Measurements from ENCODE around the gene MYOM1. TPM values are rescaled to one million over a fixed set of nuclear protein-coding genes. Genes with fewer than 3 reads are reported as not detected.

Gene MYOM1
- total RNA-seq, 1 experiment from 2014 or later = 0.06 TPM

GRCh38 chr18:3255611-3256165, 35.9 kb upstream of the MYOM1 start:
- peaks cover 42% of the 10 kb centered on the region for H3K4me1 ChIP-seq
- no peak overlapping the region; the same call in 1 of the 2 replicates for H3K27ac ChIP-seq
- no peaks in the 10 kb centered on the region for H3K9me3 ChIP-seq (replicated peaks)
- no peak for DNase-seq
- H3K4me3 ChIP-seq = no peak overlapping the region
- peaks cover 58% of the 10 kb centered on the region for H3K36me3 ChIP-seq
- no peaks in the 10 kb centered on the region for H3K27me3 ChIP-seq

- no peak overlapping the region for H3K27ac ChIP-seq
- H3K36me3 ChIP-seq = peaks cover 66% of the 10 kb centered on the region
- H3K27me3 ChIP-seq = no peaks in the 10 kb centered on the region
- H3K4me1 ChIP-seq = peaks cover 44% of the 10 kb centered on the region
- no peak for DNase-seq
- H3K9me3 ChIP-seq (replicated peaks) = no peaks in the 10 kb centered on the region
- no peak overlapping the region for H3K4me3 ChIP-seq
These were observed 35.0 kb upstream of the MYOM1 start for GRCh38 chr18:3254725-3255124.

- no peak overlapping the region for H3K27ac ChIP-seq
- H3K9me3 ChIP-seq (replicated peaks) = no peaks in the 10 kb centered on the region
- H3K36me3 ChIP-seq = peaks cover 59% of the 10 kb centered on the region
- H3K4me1 ChIP-seq = peaks cover 44% of the 10 kb centered on the region
- no peak overlapping the region for H3K4me3 ChIP-seq
- H3K27me3 ChIP-seq = no peaks in the 10 kb centered on the region
- no peak for DNase-seq
These were observed 33.1 kb upstream of the MYOM1 start for GRCh38 chr18:3252843-3253242.

GRCh38 chr18:3251963-3252277, 32.2 kb upstream of the MYOM1 start:
- peaks cover 50% of the 10 kb centered on the region for H3K36me3 ChIP-seq
- DNase-seq = no peak
- H3K4me3 ChIP-seq = no peak overlapping the region
- H3K27ac ChIP-seq = no peak overlapping the region
- H3K9me3 ChIP-seq (replicated peaks) = no peaks in the 10 kb centered on the region
- no peaks in the 10 kb centered on the region for H3K27me3 ChIP-seq
- peaks cover 35% of the 10 kb centered on the region for H3K4me1 ChIP-seq

- Histone ChIP-seq H3K4me3 (no peak overlapping the region), H3K9me3 (replicated peaks) (no peaks in the 10 kb centered on the region), H3K27me3 (no peaks in the 10 kb centered on the region), H3K27ac (no peak overlapping the region; the same call in 1 of the 2 replicates), H3K36me3 (peaks cover 48% of the 10 kb centered on the region), H3K4me1 (peaks cover 31% of the 10 kb centered on the region)
- no peak for DNase-seq
These were observed 31.6 kb upstream of the MYOM1 start for GRCh38 chr18:3251249-3251962.

- Histone ChIP-seq H3K9me3 (replicated peaks) (no peaks in the 10 kb centered on the region), H3K27me3 (no peaks in the 10 kb centered on the region), H3K4me3 (no peak overlapping the region), H3K27ac (peak overlapping the region; percentile 22; the same call in 1 of the 2 replicates), H3K36me3 (peaks cover 38% of the 10 kb centered on the region), H3K4me1 (peaks cover 22% of the 10 kb centered on the region)
- DNase-seq = no peak
These were observed 30.7 kb upstream of the MYOM1 start for GRCh38 chr18:3250237-3251107.

- peaks cover 23% of the 10 kb centered on the region for H3K36me3 ChIP-seq
- H3K4me1 ChIP-seq = peaks cover 15% of the 10 kb centered on the region
- H3K4me3 ChIP-seq = peak overlapping the region; percentile 93
- peak overlapping the region; percentile 99 for H3K27ac ChIP-seq
- H3K27me3 ChIP-seq = no peaks in the 10 kb centered on the region
- peak; percentile 14 to 37 for DNase-seq
- H3K9me3 ChIP-seq (replicated peaks) = no peaks in the 10 kb centered on the region
These were observed 29.0 kb upstream of the MYOM1 start for GRCh38 chr18:3248658-3249359.

- Histone ChIP-seq H3K27me3 (no peaks in the 10 kb centered on the region), H3K27ac (peak overlapping the region; percentile 99), H3K4me1 (peaks cover 15% of the 10 kb centered on the region), H3K9me3 (replicated peaks) (no peaks in the 10 kb centered on the region), H3K36me3 (peaks cover 16% of the 10 kb centered on the region), H3K4me3 (peak overlapping the region; percentile 93)
- DNase-seq = peak; percentile 70 to 79
These were observed 28.4 kb upstream of the MYOM1 start for GRCh38 chr18:3248062-3248657.

- DNase-seq = peak; percentile 96
- Histone ChIP-seq H3K27me3 (no peaks in the 10 kb centered on the region), H3K4me3 (peak within 1 kb of the TSS; percentile 93), H3K4me1 (peaks cover 15% of the 10 kb centered on the region), H3K9me3 (replicated peaks) (no peaks in the 10 kb centered on the region), H3K36me3 (peaks cover 12% of the 10 kb centered on the region), H3K27ac (peak within 1 kb of the TSS; percentile 99)
These were observed 27.7 kb upstream of the MYOM1 start, which contains the start of gene MYL12A for GRCh38 chr18:3247240-3248061. Gene MYL12A, plus strand, starts transcription at chr18:3247801. Its CDS starts 5,447 bp downstream, at chr18:3253248.

- peak overlapping the region; percentile 93 for H3K4me3 ChIP-seq
- H3K27me3 ChIP-seq = no peaks in the 10 kb centered on the region
- peak overlapping the region; percentile 99 for H3K27ac ChIP-seq
- no peaks in the 10 kb centered on the region for H3K9me3 ChIP-seq (replicated peaks)
- peak; percentile 7 to 32 for DNase-seq
- peaks cover 12% of the 10 kb centered on the region for H3K36me3 ChIP-seq
- peaks cover 12% of the 10 kb centered on the region for H3K4me1 ChIP-seq
These were observed 27.0 kb upstream of the MYOM1 start for GRCh38 chr18:3246635-3247239.

GRCh38 chr18:3245853-3246634, 26.3 kb upstream of the MYOM1 start:
- Histone ChIP-seq H3K27me3 (no peaks in the 10 kb centered on the region), H3K27ac (peak overlapping the region; percentile 99), H3K36me3 (peaks cover 11% of the 10 kb centered on the region), H3K4me1 (peaks cover 5% of the 10 kb centered on the region), H3K9me3 (replicated peaks) (no peaks in the 10 kb centered on the region), H3K4me3 (peak overlapping the region; percentile 93)
- DNase-seq = peak; percentile 83 to 87

GRCh38 chr18:3245185-3245564, 25.4 kb upstream of the MYOM1 start:
- peaks cover 3% of the 10 kb centered on the region for H3K36me3 ChIP-seq
- no peaks in the 10 kb centered on the region for H3K27me3 ChIP-seq
- no peaks in the 10 kb centered on the region; the same call in 1 of the 2 replicates for H3K4me1 ChIP-seq
- no peak for DNase-seq
- no peaks in the 10 kb centered on the region for H3K9me3 ChIP-seq (replicated peaks)
- H3K4me3 ChIP-seq = no peak overlapping the region
- H3K27ac ChIP-seq = no peak overlapping the region

- Histone ChIP-seq H3K27me3 (no peaks in the 10 kb centered on the region), H3K27ac (no peak overlapping the region), H3K4me1 (no peaks in the 10 kb centered on the region), H3K4me3 (no peak overlapping the region), H3K9me3 (replicated peaks) (no peaks in the 10 kb centered on the region), H3K36me3 (no peaks in the 10 kb centered on the region)
- no peak for DNase-seq
These were observed 19.0 kb upstream of the MYOM1 start for GRCh38 chr18:3238742-3239141.
